Heart left ventricle (tissue), 16 donors: ENCODE measurements around the gene PHACTR3. TPM values are rescaled to one million over a fixed set of nuclear protein-coding genes. Genes with fewer than 3 reads are reported as not detected.
A peak's percentile ranks its signal among the peaks of the same experiment; 100 is the strongest.

Source experiments
- ATAC-seq, 4 donors: fragments of 200-7000 bp; cut with Tn5 transposase; one replicate each; pipeline ENCODE4 v1.9.1; 2020 to 2022; ENCODE audit warnings: moderate library complexity in 4 of 4, mild to moderate bottlenecking in 3 of 4, moderate number of reproducible peaks in 1 of 4
- DNase-seq, 5 donors: peaks; one replicate each; pipeline ENCODE4 v3.0.0-alpha.2; 2020
- H3K27ac ChIP-seq, 12 donors: fragments of 200-600 bp; sonication (generic) in 4 of 12; one replicate each; pipeline versions ENCODE4 v1.5.0 to v1.8.0; 2016 to 2022; ENCODE audit warnings: mild to moderate bottlenecking in 2 of 12
- H3K27me3 ChIP-seq, 9 donors: fragments of 200-600 bp; sonication (generic) in 2 of 9; one replicate each; pipeline versions ENCODE4 v1.5.1 to v1.8.0; 2016 to 2022; ENCODE audit warnings: mild to moderate bottlenecking in 3 of 9
- H3K36me3 ChIP-seq, 9 donors: fragments of 200-600 bp; sonication (generic) in 2 of 9; one replicate each; pipeline versions ENCODE4 v1.5.0 to v1.8.0; 2018 to 2022; ENCODE audit warnings: mild to moderate bottlenecking in 2 of 9
- H3K4me1 ChIP-seq, 12 donors: fragments of 200-600 bp; sonication (generic) in 4 of 12; one replicate each; pipeline versions ENCODE4 v1.5.0 to v1.8.0; 2016 to 2022; ENCODE audit warnings: mild to moderate bottlenecking in 3 of 12
- H3K4me3 ChIP-seq, 12 donors: fragments of 200-600 bp; sonication (generic) in 4 of 12; one replicate each; pipeline versions ENCODE4 v1.5.0 to v1.8.0; 2017 to 2022; ENCODE audit warnings: mild to moderate bottlenecking in 9 of 12, moderate library complexity in 4 of 12
- H3K9me3 ChIP-seq, 12 donors: fragments of 200-600 bp; sonication (generic) in 4 of 12; one replicate each; pipeline versions ENCODE4 v1.5.0 to v1.8.0; 2016 to 2022; ENCODE audit warnings: mild to moderate bottlenecking in 1 of 12
- CTCF ChIP-seq, 12 donors: fragments of 200-600 bp; sonication (generic) in 4 of 12; IDR thresholded peaks; one replicate each; pipeline versions ENCODE4 v1.5.0 to v1.8.0; 2018 to 2022; ENCODE audit warnings: antibody characterized with exemption in 12 of 12, mild to moderate bottlenecking in 5 of 12
- POLR2A ChIP-seq, 2 donors: fragments of 450-650 bp; IDR thresholded peaks; one replicate each; pipeline ENCODE4 v1.6.1; 2017; ENCODE audit warnings: antibody characterized with exemption in 2 of 2, mild to moderate bottlenecking in 2 of 2, moderate library complexity in 2 of 2
- WGBS, 4 donors: extraction: QIAGEN DNeasy Blood & Tissue Kit in 2 of 4; methylation state at CpG; one replicate each; pipeline versions ENCODE4 v1.1.5 to v1.1.7; 2013 to 2018; 5-methylcytosine and 5-hydroxymethylcytosine counted together
- intact Hi-C, 10 donors: fragments of 100-400 bp; cut with DNase I; formaldehyde crosslinking; loops; one replicate each; pipeline versions ENCODE4 v1.11.1 to v1.14.2; 2022
- polyA plus RNA-seq, 2 donors: library from polyadenylated mRNA; stranded (reverse); fragments of 200-250 nt; gene quantifications; one replicate each; pipeline ENCODE4 v1.2.3, GENCODE V29; 2013
- total RNA-seq, 9 donors: library from RNA; depleted of rRNA in 2 of 9; stranded (reverse); fragments of >200 nt in 2 of 9; fragmentation: NEBNext Ultra II Directional in 3 of 9; extraction: Animal tissue kit (Norgen Biotek cat#: 25700) in 3 of 9; gene quantifications; one replicate each; pipeline versions ENCODE4 v1.1.0 to v1.2.4, GENCODE V29; 2016 to 2023
- donor health status: ischemic (EF 13 %, LVEDD 7.1; RV severe dilation, severe dysfunction).
- donor health status: healthy with polysubstance abuse.
- donor health status: DM: no; HTN: yes; CAD: no.
- donor health status: DM: no; HTN: no; CAD: no.
- donor health status: ischemic (EF 25% LVEDD 6.9; RV normal size, moderate dysfunction).
- donor health status: ischemic (EF 25% LVEDD 5.7; RV mildly dilated, moderate dysfunction).
- donor health status: healthy.
- donor health status: DM: yes; HTN: yes; CAD: no.
- donor health status: ischemic (EF 35%, LVEDD 5.7; RV mildly dilated, moderate dysfunction).
- donor health status: nonischemic (EF 11% LVEDD 7.7; RV severe dilation, severe dysfunction).
- donor health status: DM: yes; HTN: yes; CAD: no.
- donor health status: PGD.
- donor health status: ischemic (EF 29% LVEDD 5.4; RV normal size, mild dysfunction).
- donor health status: nonischemic (EF 23%, LVEDD 6.1; RV moderate dilation, normal function).

PHACTR3 gene
- total and polyA plus RNA-seq, 11 donors = 0.19 to 14.6 (median 3.5) TPM

- WGBS, 4 donors = 40 to 48% (median 43%) methylated on average over 1 of the region's 1 CpG
- Histone ChIP-seq H3K4me3 (no peak overlapping the region), H3K36me3 (no peaks in the 10 kb centered on the region), H3K27ac (no peak overlapping the region), H3K4me1 (no peaks in the 10 kb centered on the region), H3K9me3 (peaks cover 0 to 41% (median 17%) of the 10 kb centered on the region in 12 donors), H3K27me3 (no peaks in the 10 kb centered on the region)
- ATAC-seq (no peak), DNase-seq (no peak)
- TF ChIP-seq POLR2A (IDR thresholded peaks at IDR 0.05) = no peak
- TF ChIP-seq CTCF (IDR thresholded peaks at IDR 0.05) = no peak
- intact Hi-C loops = no loop called here
Observed at GRCh38 chr20:59800309-59800708, 196.0 kb downstream of the PHACTR3 start.

GRCh38 chr20:59802018-59802417 is 197.7 kb downstream of the PHACTR3 start:
- Histone ChIP-seq H3K9me3 (peaks cover 0 to 27% (median 8%) of the 10 kb centered on the region in 12 donors), H3K27ac (no peak overlapping the region), H3K4me3 (no peak overlapping the region), H3K27me3 (no peaks in the 10 kb centered on the region), H3K36me3 (no peaks in the 10 kb centered on the region), H3K4me1 (no peaks in the 10 kb centered on the region)
- intact Hi-C loops = no loop called here
- WGBS, 4 donors = 75 to 84% (median 80%) methylated on average over 4 of the region's 4 CpGs
- ATAC-seq (no peak), DNase-seq (no peak)
- TF ChIP-seq CTCF (IDR thresholded peaks at IDR 0.05) = no peak
- no peak for TF ChIP-seq POLR2A (IDR thresholded peaks at IDR 0.05)

DNA sequence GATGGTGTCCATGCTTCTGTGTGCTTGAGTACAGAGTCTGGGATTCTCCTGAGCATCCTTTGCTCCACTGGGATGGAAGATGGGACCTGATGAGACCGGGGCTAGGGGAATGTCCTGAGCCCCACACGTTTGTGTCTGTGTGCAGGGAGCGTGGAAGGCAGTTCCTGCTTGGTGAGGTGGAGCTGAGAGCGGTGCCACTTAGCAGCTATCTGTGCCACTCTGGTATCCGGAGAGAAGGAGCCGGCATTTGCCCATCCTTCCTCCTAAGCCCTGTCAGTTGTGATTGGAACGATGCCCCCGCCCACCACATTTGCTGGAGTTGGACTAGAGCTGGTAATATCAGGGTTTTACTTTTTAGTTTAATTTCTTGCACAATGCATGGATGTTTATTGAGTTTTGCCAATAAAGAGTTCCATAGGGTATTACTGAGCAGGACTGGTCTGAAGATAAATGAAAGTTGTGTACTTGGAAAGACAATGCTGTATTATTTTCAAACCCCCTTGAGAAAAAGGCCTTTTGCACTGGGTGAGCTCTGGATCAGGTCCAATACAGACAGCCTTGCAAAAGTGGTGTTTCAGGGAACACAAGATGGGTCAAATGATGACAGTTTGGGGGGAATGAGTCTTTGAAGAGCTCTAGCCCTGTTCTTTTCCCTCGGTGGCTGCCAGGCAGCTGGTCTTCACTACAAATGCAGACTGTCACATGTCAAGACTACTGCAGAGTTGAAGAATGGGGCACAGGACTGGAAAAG is 198.3 kb downstream of the PHACTR3 start:
- WGBS, 4 donors = 74 to 82% (median 78%) methylated on average over 6 to 9 of the region's 9 CpGs
- TF ChIP-seq POLR2A (IDR thresholded peaks at IDR 0.05) (no peak), CTCF (IDR thresholded peaks at IDR 0.05) (no peak)
- Histone ChIP-seq H3K4me3 (no peak overlapping the region), H3K4me1 (no peaks in the 10 kb centered on the region), H3K27me3 (no peaks in the 10 kb centered on the region), H3K27ac (no peak overlapping the region), H3K36me3 (no peaks in the 10 kb centered on the region), H3K9me3 (peaks cover 0 to 20% (median 4%) of the 10 kb centered on the region in 12 donors)
- DNase-seq = peak in 2 of 5 donors; percentile 1 to 5
- intact Hi-C loops = no loop called here
- no peak for ATAC-seq

GRCh38 chr20:59804347-59804746 is 200.0 kb downstream of the PHACTR3 start:
- intact Hi-C loops = no loop called here
- Histone ChIP-seq H3K4me3 (no peak overlapping the region), H3K27me3 (no peaks in the 10 kb centered on the region), H3K4me1 (no peaks in the 10 kb centered on the region), H3K36me3 (no peaks in the 10 kb centered on the region), H3K27ac (no peak overlapping the region), H3K9me3 (peaks cover 0 to 16% (median 3%) of the 10 kb centered on the region in 12 donors)
- no peak for TF ChIP-seq CTCF (IDR thresholded peaks at IDR 0.05)
- TF ChIP-seq POLR2A (IDR thresholded peaks at IDR 0.05) = no peak
- DNase-seq (no peak), ATAC-seq (no peak)
- WGBS, 4 donors = 36 to 40% (median 40%) methylated on average over 5 of the region's 5 CpGs
